ENCODE data around the gene AGPAT4.

- no peak for TF ChIP-seq CTCF (IDR thresholded peaks at IDR 0.05; ENCODE audit: low read length)
- no peak for TF ChIP-seq EZH2 (optimal IDR thresholded peaks at IDR 0.05; ENCODE audit: low read depth, low read length)
- TF ChIP-seq EZH2phosphoT487 (IDR thresholded peaks at IDR 0.05; ENCODE audit: low read length): no peak
These were observed 135.9 kb downstream of the AGPAT4 start for GRCh38 chr6:161137839-161138542.
